HepG2 (cell line): ENCODE data around the gene NOVA2. TPM values are rescaled to one million over a fixed set of nuclear protein-coding genes. Genes with fewer than 3 reads are reported as not detected.
A peak's percentile ranks its signal among the peaks of the same experiment; 100 is the strongest.

Experiments
- ATAD3A ChIP-seq: sonication (generic); formaldehyde crosslinking; IDR thresholded peaks from 2 replicates; pipeline ENCODE4 v1.4.0; 2020; ENCODE audit warnings: missing genetic modification reagents
- CBX5 ChIP-seq: sonication (generic); formaldehyde crosslinking; IDR thresholded peaks from 2 replicates; pipeline ENCODE4 v1.4.0; 2020; ENCODE audit warnings: missing genetic modification reagents, borderline replicate concordance
- CERS6 ChIP-seq: sonication (generic); formaldehyde crosslinking; IDR thresholded peaks from 2 replicates; pipeline ENCODE4 v1.5.0; 2020; ENCODE audit warnings: missing genetic modification reagents
- CTCF ChIP-seq: sonication (generic); formaldehyde crosslinking; IDR thresholded peaks from 2 replicates; pipeline ENCODE4 v1.5.0; 2020; ENCODE audit warnings: mild to moderate bottlenecking, missing genetic modification reagents, moderate library complexity
- ELF4 ChIP-seq: sonication (generic); formaldehyde crosslinking; IDR thresholded peaks from 2 replicates; pipeline ENCODE4 v1.5.0; 2020; ENCODE audit warnings: missing genetic modification reagents, mild to moderate bottlenecking, moderate library complexity, borderline replicate concordance
- FOXP1 ChIP-seq, 2 experiments: fragments of 450-650 bp in 1 of 2; IDR thresholded peaks; 2 replicates each; pipeline ENCODE4 v1.6.1; 2017 to 2018; ENCODE audit warnings: antibody characterized with exemption in 1 of 2
- GFI1 ChIP-seq: sonication (generic); formaldehyde crosslinking; IDR thresholded peaks from 2 replicates; pipeline ENCODE4 v1.5.0; 2020; ENCODE audit warnings: missing genetic modification reagents, mild to moderate bottlenecking, borderline replicate concordance
- JARID2 ChIP-seq: sonication (generic); formaldehyde crosslinking; IDR thresholded peaks from 2 replicates; pipeline ENCODE4 v1.8.1; 2023; ENCODE audit warnings: missing genetic modification reagents, inconsistent platforms; ENCODE audit not compliant: insufficient replicate concordance
- KAT7 ChIP-seq: IDR thresholded peaks from 2 replicates; pipeline ENCODE4 v1.6.1; 2018; ENCODE audit warnings: borderline replicate concordance, missing compliant biosample characterization
- KLF6 ChIP-seq: IDR thresholded peaks from 2 replicates; pipeline ENCODE4 v1.8.0; 2016; ENCODE audit warnings: missing biosample characterization, missing genetic modification reagents
- MAF1 ChIP-seq: sonication (generic); formaldehyde crosslinking; IDR thresholded peaks from 2 replicates; pipeline ENCODE4 v1.5.0; 2020; ENCODE audit warnings: missing genetic modification reagents, borderline replicate concordance
- MEIS2 ChIP-seq: sonication (generic); formaldehyde crosslinking; IDR thresholded peaks from 2 replicates; pipeline ENCODE4 v1.9.0; 2021; ENCODE audit warnings: mild to moderate bottlenecking, missing genetic modification reagents
- NONO ChIP-seq, 2 experiments: fragments of 450-650 bp in 1 of 2; sonication (generic) in 1 of 2; formaldehyde crosslinking in 1 of 2; IDR thresholded peaks in 1 of 2; conservative IDR thresholded peaks in 1 of 2; 2 replicates each; pipeline versions ENCODE4 v1.6.1 to v1.8.0; 2017 to 2022; ENCODE audit warnings: mild to moderate bottlenecking in 1 of 2, missing genetic modification reagents in 1 of 2, moderate library complexity in 1 of 2
- NR2F1 ChIP-seq, 2 experiments: fragments of 450-650 bp in 1 of 2; formaldehyde crosslinking in 1 of 2; IDR thresholded peaks; 2 replicates each; pipeline versions ENCODE4 v1.5.0 to v1.6.1; 2016 to 2020; ENCODE audit warnings: mild to moderate bottlenecking in 1 of 2, missing compliant biosample characterization in 1 of 2, missing genetic modification reagents in 1 of 2, moderate library complexity in 1 of 2
- PPARG ChIP-seq: conservative IDR thresholded peaks from 2 replicates; pipeline ENCODE4 v1.6.1; 2016; ENCODE audit warnings: missing biosample characterization, missing genetic modification reagents
- RBM39 ChIP-seq: fragments of 200-400 bp; formaldehyde crosslinking; IDR thresholded peaks from one replicate; pipeline ENCODE4 v1.6.1; 2018; ENCODE audit warnings: antibody characterized with exemption, mild to moderate bottlenecking, low read depth, low read length; ENCODE audit not compliant: poor library complexity, severe bottlenecking
- SOX6 ChIP-seq, 2 experiments: fragments of 450-650 bp in 1 of 2; sonication (generic) in 1 of 2; formaldehyde crosslinking in 1 of 2; IDR thresholded peaks; 2 replicates each; pipeline versions ENCODE4 v1.4.0 to v1.6.1; 2017 to 2020; ENCODE audit warnings: antibody characterized with exemption in 1 of 2, mild to moderate bottlenecking in 1 of 2, missing genetic modification reagents in 1 of 2
- SSRP1 ChIP-seq: IDR thresholded peaks from 2 replicates; pipeline ENCODE4 v1.6.1; 2016; ENCODE audit warnings: control low read depth
- ZKSCAN1 ChIP-seq: fragments of 150-350 bp; IDR thresholded peaks from 2 replicates; pipeline ENCODE4 v1.6.1; 2014; ENCODE audit warnings: low read length
- ZKSCAN8 ChIP-seq: IDR thresholded peaks from 2 replicates; pipeline ENCODE4 v1.6.1; 2016; ENCODE audit warnings: borderline replicate concordance, missing genetic modification reagents, missing compliant biosample characterization
- ZMYM4 ChIP-seq: sonication (generic); formaldehyde crosslinking; IDR thresholded peaks from 2 replicates; pipeline ENCODE4 v1.8.1; 2023; ENCODE audit warnings: mild to moderate bottlenecking, missing genetic modification reagents
- ZNF292 ChIP-seq: sonication (generic); formaldehyde crosslinking; IDR thresholded peaks from 2 replicates; pipeline ENCODE4 v1.8.1; 2022; ENCODE audit warnings: mild to moderate bottlenecking, low read depth, missing genetic modification reagents, borderline replicate concordance
- ZNF317 ChIP-seq: sonication (generic); formaldehyde crosslinking; IDR thresholded peaks from 2 replicates; pipeline ENCODE4 v1.5.0; 2020; ENCODE audit warnings: mild to moderate bottlenecking, missing genetic modification reagents
- ZNF569 ChIP-seq: sonication (generic); formaldehyde crosslinking; IDR thresholded peaks from 2 replicates; pipeline ENCODE4 v1.5.0; 2020; ENCODE audit warnings: mild to moderate bottlenecking, missing genetic modification reagents, moderate library complexity, borderline replicate concordance
- ZZZ3 ChIP-seq: sonication (generic); formaldehyde crosslinking; IDR thresholded peaks from 2 replicates; pipeline ENCODE4 v1.4.0; 2020; ENCODE audit warnings: missing genetic modification reagents, mild to moderate bottlenecking, borderline replicate concordance
- polyA plus RNA-seq, 8 experiments: library from polyadenylated mRNA; depleted of rRNA in 3 of 8; stranded (reverse) in 7 of 8; unstranded in 1 of 8; fragments of >200 nt; fragmentation: Illumina TruSeq in 4 of 8; extraction: Trizol in 4 of 8; gene quantifications; 2 replicates each; pipeline versions ENCODE4 v1.2.1 to v1.2.3, GENCODE V29; 2011 to 2016; ENCODE audit warnings: low read depth in 4 of 8, missing spikeins in 1 of 8, mixed read lengths in 1 of 8; ENCODE audit not compliant: insufficient read depth in 1 of 8
- total RNA-seq, 5 experiments: library from RNA; depleted of rRNA; stranded (reverse); fragments of >200 nt; fragmentation: Illumina TruSeq; extraction: Trizol; gene quantifications; 2 replicates each; pipeline ENCODE4 v1.2.3, GENCODE V29; 2016; ENCODE audit warnings: low read depth in 1 of 5

The NOVA2 gene
- total and polyA plus RNA-seq, 2 of the 13 experiments (the other 11 are each of a cell fraction or from before 2014, with no cell fraction given), result not detected

GRCh38 chr19:45886427-45887199 lies 87.1 kb downstream of the NOVA2 start (continued):
- no peak for TF ChIP-seq NONO (IDR thresholded peaks at IDR 0.05)
- no peak for TF ChIP-seq NONO (CRISPR knock-in tag; conservative IDR thresholded peaks at IDR 0.05)
- no peak; the same call in 1 of the 2 replicates for TF ChIP-seq CBX5
- peak; percentile 35; the same call in 1 of the 2 replicates for TF ChIP-seq PPARG (CRISPR knock-in tag)
- no peak for TF ChIP-seq JARID2
- no peak for TF ChIP-seq FOXP1 (IDR thresholded peaks at IDR 0.05)
- no peak for TF ChIP-seq FOXP1 (CRISPR knock-in tag; IDR thresholded peaks at IDR 0.05)
- TF ChIP-seq CTCF (CRISPR knock-in tag), result no peak
- TF ChIP-seq KLF6 (CRISPR knock-in tag), result peak; percentile 51; the same call in 1 of the 2 replicates
- TF ChIP-seq SOX6 (IDR thresholded peaks at IDR 0.05), result no peak
- no peak; the same call in 1 of the 2 replicates for TF ChIP-seq SOX6 (CRISPR knock-in tag; IDR thresholded peaks at IDR 0.05)
- no peak for TF ChIP-seq ZNF292 (CRISPR knock-in tag)
- TF ChIP-seq GFI1, result peak; percentile 21; the same call in 1 of the 2 replicates
- no peak for TF ChIP-seq KAT7 (CRISPR knock-in tag)
- TF ChIP-seq ZKSCAN8 (CRISPR knock-in tag), result 0 out of 2 replicates have a peak, but pooled peaks have one; percentile 76
- TF ChIP-seq NR2F1 (CRISPR knock-in tag; IDR thresholded peaks at IDR 0.05), result peak in 1 of 2 experiments; percentile 11; a peak in 1 of 4 replicates
- no peak for TF ChIP-seq CERS6
- no peak for TF ChIP-seq ATAD3A (CRISPR knock-in tag)
- TF ChIP-seq ZNF317 (CRISPR knock-in tag), result peak; percentile 45; the same call in 1 of the 2 replicates
- peak; percentile 86; the same call in 1 of the 2 replicates for TF ChIP-seq MEIS2 (CRISPR knock-in tag)
- TF ChIP-seq ZKSCAN1, result no peak
- TF ChIP-seq ZMYM4 (CRISPR knock-in tag), result peak; percentile 54; the same call in 1 of the 2 replicates
- TF ChIP-seq ZNF569 (CRISPR knock-in tag), result no peak
- TF ChIP-seq ELF4, result peak; percentile 53; the same call in 1 of the 2 replicates
- TF ChIP-seq ZZZ3, result peak; percentile 56; the same call in 1 of the 2 replicates
- TF ChIP-seq SSRP1, result no peak
- 0 out of 2 replicates have a peak, but pooled peaks have one; percentile 78 for TF ChIP-seq MAF1 (CRISPR knock-in tag)
- peak; percentile 82 for TF ChIP-seq RBM39
